HFF-Myc (cell line): Measurements from ENCODE around the gene RAB5B.
"Not testable (repeated sequence)": the region's sequence is repeated elsewhere in the genome, so short reads cannot be mapped to it uniquely, and the experiment has no call there.

Experiments
- DNase-seq: peaks from one replicate; pipeline ENCODE4 v3.0.0-alpha.2; 2011; ENCODE audit warnings: low read depth; ENCODE audit errors: extremely low read depth
- H3K4me3 ChIP-seq: replicated peaks from 2 replicates; pipeline ENCODE4 v1.5.1; 2011; ENCODE audit warnings: low read depth, mild to moderate bottlenecking, control low read depth, low read length
- TF ChIP-seq, protein P1 (sequence below): IDR thresholded peaks from 2 replicates; pipeline ENCODE4 v1.5.1; 2012; ENCODE audit warnings: mild to moderate bottlenecking, low read depth, low read length, control low read depth; ENCODE audit errors: missing control alignments

The RAB5B gene

DNA sequence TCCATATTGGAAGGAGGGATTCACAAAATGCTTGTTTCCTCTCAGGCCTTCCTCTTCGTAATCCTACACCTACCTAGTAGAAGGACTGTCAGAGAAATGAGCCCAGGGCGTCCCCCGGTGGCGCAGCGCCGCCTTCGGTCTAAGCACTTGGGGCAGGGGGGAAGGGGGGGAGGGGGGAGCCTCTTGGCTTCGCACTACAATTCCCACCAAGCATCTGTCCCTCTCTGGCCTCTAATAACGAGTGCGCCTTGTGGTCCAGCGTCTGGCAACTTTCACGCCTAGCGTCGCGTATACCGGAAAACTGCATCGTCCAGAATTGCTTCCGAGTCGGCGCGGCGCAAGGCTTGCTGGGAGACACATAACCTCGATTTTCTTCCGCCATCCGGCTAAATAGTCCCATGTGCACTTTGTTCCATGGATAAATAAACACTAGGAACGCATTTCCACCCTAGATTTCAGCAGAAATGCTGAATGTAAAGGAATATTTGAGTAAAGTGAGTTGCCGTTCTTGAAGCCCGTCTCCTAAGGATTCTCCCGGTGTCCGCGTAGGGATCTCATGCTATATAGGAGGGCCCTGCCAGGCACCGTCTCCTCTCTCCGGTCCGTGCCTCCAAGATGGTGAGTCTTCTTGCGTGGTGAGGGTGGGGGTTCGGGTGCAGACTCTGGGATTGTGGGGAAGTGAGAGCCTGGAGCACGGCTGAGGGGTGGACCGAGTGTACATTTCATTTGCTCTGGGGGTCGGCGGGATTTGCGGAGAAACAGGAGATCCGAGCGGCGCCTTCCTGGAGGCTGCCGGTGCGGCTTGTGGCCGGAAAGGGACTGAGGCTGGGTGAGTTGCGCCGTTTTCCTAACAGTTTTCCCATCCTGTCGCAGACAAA lies 67.9 kb downstream of the RAB5B start, which contains the start of gene RPS26:
TSS of gene RPS26 (plus strand) at position 367 of the 878 bp plus-strand sequence. CDS start at position 616, 249 bp downstream.
- peak; percentile 100 for DNase-seq
- TF ChIP-seq, protein P1, sequence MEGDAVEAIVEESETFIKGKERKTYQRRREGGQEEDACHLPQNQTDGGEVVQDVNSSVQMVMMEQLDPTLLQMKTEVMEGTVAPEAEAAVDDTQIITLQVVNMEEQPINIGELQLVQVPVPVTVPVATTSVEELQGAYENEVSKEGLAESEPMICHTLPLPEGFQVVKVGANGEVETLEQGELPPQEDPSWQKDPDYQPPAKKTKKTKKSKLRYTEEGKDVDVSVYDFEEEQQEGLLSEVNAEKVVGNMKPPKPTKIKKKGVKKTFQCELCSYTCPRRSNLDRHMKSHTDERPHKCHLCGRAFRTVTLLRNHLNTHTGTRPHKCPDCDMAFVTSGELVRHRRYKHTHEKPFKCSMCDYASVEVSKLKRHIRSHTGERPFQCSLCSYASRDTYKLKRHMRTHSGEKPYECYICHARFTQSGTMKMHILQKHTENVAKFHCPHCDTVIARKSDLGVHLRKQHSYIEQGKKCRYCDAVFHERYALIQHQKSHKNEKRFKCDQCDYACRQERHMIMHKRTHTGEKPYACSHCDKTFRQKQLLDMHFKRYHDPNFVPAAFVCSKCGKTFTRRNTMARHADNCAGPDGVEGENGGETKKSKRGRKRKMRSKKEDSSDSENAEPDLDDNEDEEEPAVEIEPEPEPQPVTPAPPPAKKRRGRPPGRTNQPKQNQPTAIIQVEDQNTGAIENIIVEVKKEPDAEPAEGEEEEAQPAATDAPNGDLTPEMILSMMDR: peak; percentile 39
- peak within 1 kb of the TSS; percentile 95 for H3K4me3 ChIP-seq

DNA sequence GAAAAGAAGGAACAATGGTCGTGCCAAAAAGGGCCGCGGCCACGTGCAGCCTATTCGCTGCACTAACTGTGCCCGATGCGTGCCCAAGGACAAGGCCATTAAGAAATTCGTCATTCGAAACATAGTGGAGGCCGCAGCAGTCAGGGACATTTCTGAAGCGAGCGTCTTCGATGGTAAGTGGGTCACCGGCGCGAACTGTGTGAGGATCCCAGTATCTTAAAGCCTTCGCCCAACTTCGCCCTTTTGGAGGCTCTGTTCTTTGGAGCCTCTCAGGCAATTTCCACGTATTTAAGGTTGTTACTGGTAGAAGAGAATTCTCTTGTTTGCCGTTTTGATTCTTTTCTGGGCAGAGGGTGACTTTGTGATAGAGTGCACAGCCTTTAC lies 68.5 kb downstream of the RAB5B start:
- DNase-seq: not testable (repeated sequence)

DNA sequence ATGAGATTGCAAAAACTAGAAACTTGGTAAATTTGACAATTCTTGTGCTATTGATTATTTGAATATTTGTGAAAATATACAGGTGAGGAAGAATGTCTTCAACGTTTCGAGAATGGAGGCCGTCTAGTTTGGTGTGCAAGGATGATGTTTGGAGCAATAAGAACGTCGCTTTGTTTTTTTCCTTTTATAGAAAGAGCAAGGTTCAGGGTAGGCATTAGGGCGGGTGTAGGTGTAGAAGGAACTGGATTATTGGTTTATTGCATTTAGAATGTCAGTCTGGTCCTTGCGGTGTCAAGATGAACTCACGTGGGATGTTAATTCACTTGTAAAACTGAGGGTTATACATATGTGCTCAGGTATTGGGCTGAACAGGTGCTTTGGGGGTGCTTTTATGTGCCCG lies 69.0 kb downstream of the RAB5B start:
- DNase-seq: no peak
- TF ChIP-seq, protein P1: no peak
- H3K4me3 ChIP-seq: peak overlapping the region; percentile 95

More for the DNA sequence above, 68.5 kb downstream of the RAB5B start:
- H3K4me3 ChIP-seq: peak overlapping the region; percentile 95
